Activated B cell treated with CpG ODN at 0.5 μM for 24 hours (primary cell): Measurements from ENCODE around the gene HESX1. TPM values are rescaled to one million over a fixed set of nuclear protein-coding genes. Genes with fewer than 3 reads are reported as not detected.

Source experiments
- ATAC-seq: fragments of 200-7000 bp; cut with Tn5 transposase; one replicate; pipeline ENCODE4 v1.10.0; 2021; ENCODE audit warnings: low read depth, mild to moderate bottlenecking, moderate library complexity
- CTCF ChIA-PET: fragments of 350-600 bp; sonication (Branson Sonifier 250); formaldehyde crosslinking; loops from one replicate; lab custom pipeline; 2021; ENCODE audit warnings: antibody characterized with exemption; lab: Charles Lee
- POLR2A ChIA-PET: fragments of 350-600 bp; sonication (Branson Sonifier 250); formaldehyde crosslinking; loops from one replicate; lab custom pipeline; 2021; ENCODE audit warnings: antibody characterized with exemption; lab: Charles Lee
- DNase-seq: peaks from one replicate; pipeline ENCODE4 v3.0.0; 2022
- H3K27ac Mint-ChIP-seq: one replicate; pipeline ENCODE4 v1.8.0; 2020; ENCODE audit warnings: mixed read lengths
- H3K27me3 Mint-ChIP-seq: one replicate; pipeline ENCODE4 v1.8.0; 2021; ENCODE audit warnings: mixed read lengths
- H3K36me3 Mint-ChIP-seq: one replicate; pipeline ENCODE4 v1.8.0; 2021; ENCODE audit warnings: low read depth, mixed read lengths
- H3K4me1 Mint-ChIP-seq: one replicate; pipeline ENCODE4 v1.8.0; 2021; ENCODE audit warnings: mixed read lengths
- H3K4me3 Mint-ChIP-seq: one replicate; pipeline ENCODE4 v1.8.0; 2020; ENCODE audit warnings: mild to moderate bottlenecking, mixed read lengths
- H3K9me3 Mint-ChIP-seq: one replicate; pipeline ENCODE4 v1.8.0; 2020; ENCODE audit warnings: mixed read lengths
- intact Hi-C: fragments of 100-400 bp; cut with micrococcal nuclease; formaldehyde crosslinking; loops from one replicate; pipeline ENCODE4 v1.15.1; 2024
- total RNA-seq: library from RNA; stranded (reverse); gene quantifications from 2 replicates; pipeline ENCODE4 v1.2.3, GENCODE V29; 2022
- TF ChIP-seq, protein P1 (sequence below): fragments of 200-600 bp; IDR thresholded peaks from one replicate; pipeline ENCODE4 v1.8.0; 2022; ENCODE audit warnings: antibody characterized with exemption, mild to moderate bottlenecking

The HESX1 gene
- total RNA-seq, 1 donor from 2014 or later: 0.24 TPM

- DNase-seq (no peak), ATAC-seq (no peak)
- H3K9me3 Mint-ChIP-seq: no peaks in the 10 kb centered on the region
- POLR2A ChIA-PET: no interaction called here
- CTCF ChIA-PET: no interaction called here
- H3K4me1 Mint-ChIP-seq: peaks cover 5% of the 10 kb centered on the region
- H3K27ac Mint-ChIP-seq: no peak overlapping the region
- H3K36me3 Mint-ChIP-seq: no peaks in the 10 kb centered on the region
- no peak overlapping the region for H3K4me3 Mint-ChIP-seq
- TF ChIP-seq, protein P1, sequence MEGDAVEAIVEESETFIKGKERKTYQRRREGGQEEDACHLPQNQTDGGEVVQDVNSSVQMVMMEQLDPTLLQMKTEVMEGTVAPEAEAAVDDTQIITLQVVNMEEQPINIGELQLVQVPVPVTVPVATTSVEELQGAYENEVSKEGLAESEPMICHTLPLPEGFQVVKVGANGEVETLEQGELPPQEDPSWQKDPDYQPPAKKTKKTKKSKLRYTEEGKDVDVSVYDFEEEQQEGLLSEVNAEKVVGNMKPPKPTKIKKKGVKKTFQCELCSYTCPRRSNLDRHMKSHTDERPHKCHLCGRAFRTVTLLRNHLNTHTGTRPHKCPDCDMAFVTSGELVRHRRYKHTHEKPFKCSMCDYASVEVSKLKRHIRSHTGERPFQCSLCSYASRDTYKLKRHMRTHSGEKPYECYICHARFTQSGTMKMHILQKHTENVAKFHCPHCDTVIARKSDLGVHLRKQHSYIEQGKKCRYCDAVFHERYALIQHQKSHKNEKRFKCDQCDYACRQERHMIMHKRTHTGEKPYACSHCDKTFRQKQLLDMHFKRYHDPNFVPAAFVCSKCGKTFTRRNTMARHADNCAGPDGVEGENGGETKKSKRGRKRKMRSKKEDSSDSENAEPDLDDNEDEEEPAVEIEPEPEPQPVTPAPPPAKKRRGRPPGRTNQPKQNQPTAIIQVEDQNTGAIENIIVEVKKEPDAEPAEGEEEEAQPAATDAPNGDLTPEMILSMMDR: no peak
- H3K27me3 Mint-ChIP-seq: peaks cover 37% of the 10 kb centered on the region
- intact Hi-C loops: no loop called here
Measured at GRCh38 chr3:57157545-57157944, 42.2 kb downstream of the HESX1 start.

DNA sequence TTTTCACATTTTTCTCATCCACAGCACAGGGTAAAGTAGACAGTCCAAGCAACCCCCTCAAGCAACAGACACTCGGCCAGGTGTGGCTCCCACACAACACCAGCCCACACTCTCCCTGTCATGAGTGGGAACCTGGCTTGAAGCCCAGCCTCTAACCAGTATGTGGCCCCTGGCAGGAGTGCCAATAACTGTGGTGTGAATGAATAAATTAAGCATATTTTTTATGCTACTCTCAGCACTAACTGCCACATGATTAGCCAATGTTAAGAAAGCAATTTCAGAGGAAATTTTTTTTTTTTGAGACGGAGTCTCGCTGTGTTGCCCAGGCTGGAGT is 44.5 kb downstream of the HESX1 start:
- Mint-ChIP-seq H3K27ac (no peak overlapping the region), H3K9me3 (no peaks in the 10 kb centered on the region), H3K4me1 (peaks cover 5% of the 10 kb centered on the region), H3K4me3 (no peak overlapping the region), H3K36me3 (no peaks in the 10 kb centered on the region), H3K27me3 (peaks cover 36% of the 10 kb centered on the region)
- TF ChIP-seq, protein P1: no peak
- ChIA-PET CTCF (no interaction called here), POLR2A (no interaction called here)
- no peak for ATAC-seq
- DNase-seq: no peak
- intact Hi-C loops: no loop called here

DNA sequence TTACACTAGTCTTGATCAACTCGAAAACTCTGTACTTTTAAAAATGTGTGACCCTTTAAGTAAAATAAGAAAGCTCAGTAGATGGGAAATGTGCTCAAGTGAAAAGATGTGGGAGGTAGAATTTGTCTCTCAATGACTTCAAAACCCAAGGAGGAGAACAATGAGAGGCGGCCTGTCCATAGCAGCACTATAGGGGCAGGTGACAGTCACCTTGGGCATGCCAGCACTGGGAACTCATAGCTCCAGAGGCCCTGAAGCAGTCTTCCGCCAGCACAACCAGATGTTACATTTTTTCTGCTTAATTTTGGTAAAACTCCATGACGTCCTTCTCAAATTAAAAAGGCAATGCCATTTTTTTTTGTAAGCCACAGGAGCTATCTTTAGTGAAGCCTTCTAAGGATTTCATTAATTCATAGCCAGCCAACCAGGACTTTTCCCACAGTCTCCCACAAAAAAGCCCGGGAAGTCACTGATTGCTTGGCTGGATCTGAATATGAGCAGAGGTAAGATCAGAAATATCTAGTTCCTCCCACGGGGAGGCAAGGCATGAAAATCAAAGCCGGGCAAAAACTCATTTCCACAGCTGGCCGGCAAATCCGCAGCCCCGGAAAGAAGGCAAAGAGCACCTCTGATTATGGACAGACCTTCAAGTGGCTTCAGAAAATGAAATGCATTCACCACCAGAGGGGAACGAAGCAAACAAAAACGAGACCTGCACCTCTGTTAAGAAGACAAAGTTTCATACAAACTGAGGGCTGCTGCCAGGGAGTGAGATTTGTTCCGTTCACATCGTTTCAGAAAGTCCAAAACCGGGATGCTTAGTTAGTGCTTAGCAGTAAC is 45.1 kb downstream of the HESX1 start:
- H3K9me3 Mint-ChIP-seq: no peaks in the 10 kb centered on the region
- TF ChIP-seq, protein P1: no peak
- DNase-seq: no peak
- no peak overlapping the region for H3K4me3 Mint-ChIP-seq
- H3K27me3 Mint-ChIP-seq: peaks cover 40% of the 10 kb centered on the region
- ChIA-PET CTCF (no interaction called here), POLR2A (no interaction called here)
- no peak for ATAC-seq
- H3K4me1 Mint-ChIP-seq: peaks cover 5% of the 10 kb centered on the region
- no peaks in the 10 kb centered on the region for H3K36me3 Mint-ChIP-seq
- intact Hi-C loops: no loop called here
- no peak overlapping the region for H3K27ac Mint-ChIP-seq

DNA sequence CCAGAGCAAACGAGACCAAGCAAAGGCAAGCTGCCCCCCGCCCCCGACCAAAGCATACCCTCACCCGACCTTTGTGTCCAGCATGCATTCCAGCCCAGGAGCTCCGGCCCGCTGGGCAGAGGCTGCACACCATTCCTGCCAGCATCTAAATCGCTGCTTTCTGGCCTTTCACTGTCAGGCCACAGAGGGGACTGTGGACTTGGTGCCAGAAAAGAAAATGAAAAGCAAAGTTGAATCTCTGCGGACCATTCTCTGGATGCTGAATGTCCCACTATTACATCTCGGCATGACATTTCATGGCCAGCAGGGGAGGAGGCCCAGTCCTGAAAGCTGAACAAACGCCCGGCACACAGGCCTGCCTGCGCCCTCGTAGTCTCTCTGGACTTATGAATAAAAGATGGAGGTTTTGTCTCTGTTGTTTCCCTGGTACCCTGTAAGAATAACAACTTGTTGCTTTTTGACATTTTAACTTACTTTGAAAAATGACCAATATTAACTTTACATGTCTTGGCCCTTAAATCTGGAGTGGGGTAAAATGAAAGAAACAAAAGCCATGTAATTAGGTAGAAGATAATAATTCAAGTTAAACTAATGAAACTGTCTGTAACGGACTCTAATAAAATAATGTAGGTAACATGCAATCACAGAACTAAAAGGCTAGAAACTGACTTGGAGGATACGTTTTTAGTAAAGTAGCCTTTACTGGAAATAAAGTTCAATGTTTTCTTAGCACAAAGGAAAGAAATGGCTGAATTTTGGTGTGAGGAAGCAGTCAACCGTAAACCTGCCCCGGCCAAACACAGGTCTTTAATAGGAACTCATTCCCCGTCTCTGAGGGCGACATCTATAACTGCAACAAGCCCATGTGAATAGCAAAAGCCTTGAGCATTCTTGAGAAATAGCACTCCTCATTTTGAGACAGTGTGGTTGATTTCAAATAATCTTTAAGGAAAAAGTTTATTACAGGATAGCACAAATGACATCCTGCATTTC is 47.3 kb downstream of the HESX1 start:
- Mint-ChIP-seq H3K27me3 (peaks cover 44% of the 10 kb centered on the region), H3K4me3 (no peak overlapping the region), H3K9me3 (no peaks in the 10 kb centered on the region), H3K4me1 (no peaks in the 10 kb centered on the region), H3K36me3 (no peaks in the 10 kb centered on the region), H3K27ac (no peak overlapping the region)
- intact Hi-C loops: no loop called here
- CTCF ChIA-PET: no interaction called here
- POLR2A ChIA-PET: no interaction called here
- DNase-seq: no peak
- ATAC-seq: no peak
- TF ChIP-seq, protein P1: no peak

- ATAC-seq (no peak), DNase-seq (no peak)
- Mint-ChIP-seq H3K4me1 (no peaks in the 10 kb centered on the region), H3K36me3 (no peaks in the 10 kb centered on the region), H3K27ac (no peak overlapping the region), H3K27me3 (peaks cover 39% of the 10 kb centered on the region), H3K4me3 (no peak overlapping the region), H3K9me3 (no peaks in the 10 kb centered on the region)
- TF ChIP-seq, protein P1: no peak
- intact Hi-C loops: no loop called here
- CTCF ChIA-PET: no interaction called here
- POLR2A ChIA-PET: no interaction called here
Measured at GRCh38 chr3:57151749-57152148, 48.0 kb downstream of the HESX1 start.
